Erythroblast (primary cell): ENCODE results near the gene CHGA.

ENCODE experiments used
- GATA1 ChIP-seq: IDR thresholded peaks from 2 replicates; pipeline ENCODE4 v1.6.1; 2011; ENCODE audit warnings: low read depth, mild to moderate bottlenecking, control low read depth, low read length, moderate library complexity
- POLR2A ChIP-seq: IDR thresholded peaks from 2 replicates; pipeline ENCODE4 v1.6.1; 2011; ENCODE audit warnings: mild to moderate bottlenecking, low read length

GRCh38 chr14:92952481-92953298 is 29.7 kb downstream of the CHGA start:
- TF ChIP-seq POLR2A (no peak), GATA1 (no peak)
